T-cell (primary cell): Measurements from ENCODE around the gene RFXANK. TPM values are rescaled to one million over a fixed set of nuclear protein-coding genes. Genes with fewer than 3 reads are reported as not detected.
"Not testable (repeated sequence)": the region's sequence is repeated elsewhere in the genome, so short reads cannot be mapped to it uniquely, and the experiment has no call there.

Source experiments
- ATAC-seq, 4 experiments: fragments of 200-7000 bp in 3 of 4; fragments of 150-1000 bp in 1 of 4; cut with Tn5 transposase; replicated peaks in 1 of 4; 1 replicate in 3 of 4; 2 replicates in 1 of 4; pipeline ENCODE4 v1.10.0; 2021; ENCODE audit warnings: moderate library complexity in 3 of 4, mild to moderate bottlenecking in 2 of 4, moderate number of reproducible peaks in 1 of 4
- CTCF ChIA-PET, 2 donors: fragments of 300-600 bp; sonication (Branson Sonifier 250); formaldehyde crosslinking; loops; one replicate each; lab custom pipeline; 2022; ENCODE audit warnings: antibody characterized with exemption in 2 of 2; lab: Charles Lee
- POLR2A ChIA-PET, 2 donors: fragments of 300-600 bp; sonication (Branson Sonifier 250); formaldehyde crosslinking; loops; one replicate each; lab custom pipeline; 2022; ENCODE audit warnings: antibody characterized with exemption in 2 of 2; lab: Charles Lee
- DNase-seq, 35 experiments: peaks; one replicate each; pipeline versions ENCODE4 v3.0.0 to v3.0.0-alpha.2; 2013 to 2023
- H3K27ac ChIP-seq: one replicate; pipeline ENCODE4 v1.5.1; 2013; ENCODE audit warnings: low read length
- H3K27me3 ChIP-seq, 2 experiments: replicated peaks in 1 of 2; 1 replicate in 1 of 2; 2 replicates in 1 of 2; pipeline versions ENCODE4 v1.6.1 to v1.7.0; 2013; ENCODE audit warnings: low read length in 1 of 2, mixed read lengths in 1 of 2; ENCODE audit not compliant: control insufficient read depth in 2 of 2, insufficient read depth in 2 of 2; ENCODE audit errors: extremely low read depth in 1 of 2
- H3K36me3 ChIP-seq, 2 donors: 1 replicate in 1 of 2; 2 replicates in 1 of 2; pipeline versions ENCODE4 v1.6.1 to v1.7.0; 2013; ENCODE audit warnings: low read length in 1 of 2; ENCODE audit not compliant: control insufficient read depth in 2 of 2, insufficient read depth in 1 of 2; ENCODE audit errors: extremely low read depth in 1 of 2
- H3K4me1 ChIP-seq, 2 experiments: 1 replicate in 1 of 2; 2 replicates in 1 of 2; pipeline versions ENCODE4 v1.6.1 to v1.7.0; 2013; ENCODE audit warnings: low read length in 2 of 2, mixed read lengths in 1 of 2; ENCODE audit not compliant: insufficient read depth in 2 of 2, control insufficient read depth in 1 of 2; ENCODE audit errors: extremely low read depth in 1 of 2
- H3K4me3 ChIP-seq, 2 donors: 1 replicate in 1 of 2; 2 replicates in 1 of 2; pipeline versions ENCODE4 v1.5.1 to v1.7.0; 2013; ENCODE audit warnings: mild to moderate bottlenecking in 2 of 2, low read length in 1 of 2, moderate library complexity in 1 of 2; ENCODE audit not compliant: control insufficient read depth in 1 of 2; ENCODE audit errors: extremely low read depth in 1 of 2
- H3K9me3 ChIP-seq: 2 replicates; pipeline ENCODE4 v1.7.0; 2013
- H3K27ac Mint-ChIP-seq, 2 donors: one replicate each; pipeline ENCODE4 v1.8.0; 2020 to 2021; ENCODE audit warnings: mild to moderate bottlenecking in 2 of 2, mixed read lengths in 2 of 2
- H3K27me3 Mint-ChIP-seq, 2 donors: one replicate each; pipeline ENCODE4 v1.8.0; 2021 to 2022; ENCODE audit warnings: mixed read lengths in 2 of 2
- H3K36me3 Mint-ChIP-seq: one replicate; pipeline ENCODE4 v1.8.0; 2021; ENCODE audit warnings: mixed read lengths
- H3K4me1 Mint-ChIP-seq, 3 donors: one replicate each; pipeline ENCODE4 v1.8.0; 2020 to 2022; ENCODE audit warnings: mixed read lengths in 3 of 3, mild to moderate bottlenecking in 1 of 3
- H3K4me3 Mint-ChIP-seq, 3 donors: one replicate each; pipeline ENCODE4 v1.8.0; 2020 to 2022; ENCODE audit warnings: mild to moderate bottlenecking in 3 of 3, mixed read lengths in 3 of 3, moderate library complexity in 3 of 3
- H3K9me3 Mint-ChIP-seq, 3 donors: one replicate each; pipeline ENCODE4 v1.8.0; 2020 to 2022; ENCODE audit warnings: mixed read lengths in 3 of 3
- WGBS: methylation state at CpG from one replicate; pipeline ENCODE4 v1.1.5; 2013; ENCODE audit warnings: missing lambda C conversion rate; ENCODE audit not compliant: insufficient coverage; 5-methylcytosine and 5-hydroxymethylcytosine counted together
- total RNA-seq, 35 experiments: library from RNA in 6 of 35; stranded (reverse) in 6 of 35; fragments of 120-200 nt in 1 of 35; gene quantifications; one replicate each; pipeline versions ENCODE4 v1.2.1 to v1.2.4 and lab custom pipeline; 2013 to 2026

The RFXANK gene
- total RNA-seq, 5 donors from 2014 or later (not counting 1 experiment from before 2014, with no cell fraction given) = 63.8 to 92.8 (median 85.4) TPM

DNA sequence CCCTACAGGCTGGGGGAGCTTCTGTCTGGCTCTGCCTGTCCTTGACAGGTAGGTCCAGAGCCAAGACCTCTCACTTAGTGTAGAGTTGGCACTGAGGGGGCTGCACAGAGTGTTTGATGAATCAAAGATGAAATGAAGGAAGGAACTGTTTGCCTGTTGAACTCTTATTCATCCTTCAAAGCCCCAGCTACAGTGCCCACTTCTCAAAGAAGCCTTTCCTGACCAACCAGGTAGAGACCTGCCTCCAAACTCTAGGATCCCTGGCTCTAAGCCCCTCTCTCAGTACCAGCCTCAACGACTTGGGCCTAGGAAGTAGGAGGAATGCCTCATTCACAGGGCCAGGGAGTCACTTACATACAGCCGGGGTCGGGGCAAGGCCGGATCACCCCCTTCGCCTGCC, 44.7 kb upstream of the RFXANK start:
- Histone ChIP-seq H3K36me3 (peaks cover 8 to 12% of the 10 kb centered on the region in 2 donors), H3K4me3 (no peak overlapping the region), H3K27me3 (no peaks in the 10 kb centered on the region), H3K9me3 (no peaks in the 10 kb centered on the region), H3K27ac (no peak overlapping the region), H3K4me1 (peaks cover 0 to 9% of the 10 kb centered on the region in 2 experiments)
- H3K27me3 Mint-ChIP-seq = no peaks in the 10 kb centered on the region
- H3K9me3 Mint-ChIP-seq = no peaks in the 10 kb centered on the region
- no peak overlapping the region for H3K4me3 Mint-ChIP-seq
- H3K4me1 Mint-ChIP-seq = peaks cover 0 to 2% (median 0%) of the 10 kb centered on the region in 3 donors
- H3K36me3 Mint-ChIP-seq = peaks cover 8% of the 10 kb centered on the region
- WGBS = 100% methylated on average over 4 of the region's 5 CpGs
- no peak overlapping the region for H3K27ac Mint-ChIP-seq
- ATAC-seq (no peak), DNase-seq (no peak)
- ChIA-PET CTCF (interaction anchor here (1.2 to 1.5 kb wide), 3 partner anchors 27 to 83 kb away, joined by 3 to 4 read pairs (median 4); no protein-coding TSS in a partner anchor), POLR2A (interaction anchor here in 1 of 2 donors (0.7 kb wide), 1 partner anchor 1035 kb away, joined by 4 read pairs; no protein-coding TSS in a partner anchor)

GRCh38 chr19:19148504-19148903, 43.6 kb upstream of the RFXANK start:
- H3K27me3 Mint-ChIP-seq, H3K36me3 Mint-ChIP-seq, H3K4me3 ChIP-seq, DNase-seq, H3K9me3 Mint-ChIP-seq, H3K27ac Mint-ChIP-seq, H3K27me3 ChIP-seq, H3K4me3 Mint-ChIP-seq, H3K27ac ChIP-seq, H3K4me1 ChIP-seq, H3K9me3 ChIP-seq, ATAC-seq, H3K4me1 Mint-ChIP-seq, POLR2A ChIA-PET: not testable (repeated sequence)
- CTCF ChIA-PET = interaction anchor here in 1 of 2 donors (1.2 kb wide), 1 partner anchor 32 kb away, joined by 3 read pairs; no protein-coding TSS in a partner anchor
- 100% methylated on average over 2 of the region's 8 CpGs for whole genome bisulfite sequencing
- peaks cover 8 to 12% of the 10 kb centered on the region in 2 donors for H3K36me3 ChIP-seq

DNA sequence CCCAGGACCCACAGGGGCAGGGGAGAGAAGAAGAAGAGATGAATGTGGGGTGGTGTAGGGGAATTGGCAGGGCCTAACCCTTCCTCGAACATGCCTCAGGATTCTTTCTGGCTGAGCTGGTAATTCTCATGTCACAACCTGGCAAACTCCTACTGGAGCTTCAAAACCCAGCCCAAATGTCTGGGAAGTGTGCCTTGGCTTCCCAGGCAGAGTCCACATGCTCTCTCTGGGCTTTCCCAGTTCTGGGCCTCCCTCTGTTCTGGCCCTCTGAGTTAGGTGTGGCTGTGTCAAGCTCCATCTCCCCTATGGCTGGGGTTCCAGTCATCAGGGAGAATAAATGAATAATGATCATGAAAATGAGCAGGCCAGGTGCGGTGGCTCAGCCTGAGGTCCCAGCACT, 42.6 kb upstream of the RFXANK start:
- H3K4me1 ChIP-seq = peaks cover 0 to 9% of the 10 kb centered on the region in 2 experiments
- ChIA-PET CTCF (no interaction called here), POLR2A (interaction anchor here in 1 of 2 donors (0.6 kb wide), 1 partner anchor 656 kb away, joined by 4 read pairs; no protein-coding TSS in a partner anchor)
- H3K27ac ChIP-seq = no peak overlapping the region
- H3K4me1 Mint-ChIP-seq = peaks cover 0 to 2% (median 0%) of the 10 kb centered on the region in 3 donors
- H3K4me3 Mint-ChIP-seq = no peak overlapping the region
- H3K27ac Mint-ChIP-seq = no peak overlapping the region
- H3K9me3 Mint-ChIP-seq = no peaks in the 10 kb centered on the region
- peaks cover 8% of the 10 kb centered on the region for H3K36me3 Mint-ChIP-seq
- H3K27me3 Mint-ChIP-seq = no peaks in the 10 kb centered on the region
- H3K27me3 ChIP-seq = no peaks in the 10 kb centered on the region
- DNase-seq (no peak), ATAC-seq (no peak)
- no peak overlapping the region for H3K4me3 ChIP-seq
- H3K9me3 ChIP-seq = no peaks in the 10 kb centered on the region
- H3K36me3 ChIP-seq = peaks cover 8 to 12% of the 10 kb centered on the region in 2 donors
- WGBS = 100% methylated on average over 1 of the region's 2 CpGs

GRCh38 chr19:19151418-19151817, 40.6 kb upstream of the RFXANK start:
- no peak for ATAC-seq
- no peaks in the 10 kb centered on the region for H3K27me3 Mint-ChIP-seq
- peaks cover 13 to 15% of the 10 kb centered on the region in 2 donors for H3K36me3 ChIP-seq

DNA sequence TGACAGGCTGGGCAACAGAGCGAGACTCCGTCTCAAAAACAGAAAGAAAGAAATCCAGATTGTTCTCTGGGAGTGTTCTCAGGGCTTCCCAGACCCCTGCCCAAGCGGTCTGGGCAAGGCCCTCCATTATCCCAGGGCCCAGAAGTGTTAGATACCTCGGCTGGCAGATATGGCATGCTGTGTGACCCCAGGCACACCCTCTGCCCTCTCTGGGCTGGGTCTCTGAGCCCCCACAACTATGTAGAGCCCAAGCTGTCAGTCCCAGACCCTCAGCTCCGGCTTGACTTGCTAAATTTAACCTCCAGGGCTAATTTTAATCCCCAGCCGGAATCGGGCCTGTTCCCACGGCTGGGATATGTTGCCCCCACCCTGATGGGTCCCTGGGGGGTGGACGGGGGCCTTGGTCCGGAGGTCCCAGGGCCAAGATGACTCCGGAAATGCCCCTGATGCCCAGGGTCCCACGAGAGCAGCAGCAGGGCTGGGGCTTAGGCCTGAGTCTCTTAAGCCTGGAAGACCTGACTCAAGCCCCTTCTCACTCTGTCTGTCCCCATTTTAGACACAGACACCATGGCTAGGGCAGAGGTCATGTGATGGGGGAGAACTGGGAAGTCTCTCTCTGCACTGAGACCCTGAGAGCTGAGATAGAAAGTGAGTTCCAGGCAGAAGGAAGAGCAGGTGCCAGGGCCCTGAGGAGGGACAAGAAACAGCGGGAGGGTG, 39.2 kb upstream of the RFXANK start:
- no peak for ATAC-seq
- H3K4me3 Mint-ChIP-seq = no peak overlapping the region
- no peak for DNase-seq
- Histone ChIP-seq H3K4me1 (no peaks in the 10 kb centered on the region), H3K4me3 (no peak overlapping the region), H3K27me3 (no peaks in the 10 kb centered on the region), H3K9me3 (no peaks in the 10 kb centered on the region), H3K27ac (no peak overlapping the region), H3K36me3 (peaks cover 12% of the 10 kb centered on the region in 2 donors)
- no peaks in the 10 kb centered on the region for H3K27me3 Mint-ChIP-seq
- peaks cover 21% of the 10 kb centered on the region for H3K36me3 Mint-ChIP-seq
- no peaks in the 10 kb centered on the region for H3K9me3 Mint-ChIP-seq
- H3K4me1 Mint-ChIP-seq = no peaks in the 10 kb centered on the region
- no peak overlapping the region for H3K27ac Mint-ChIP-seq
- 82% methylated on average over 12 of the region's 13 CpGs for WGBS
- ChIA-PET CTCF (interaction anchor here in 1 of 2 donors (0.6 kb wide), 1 partner anchor 180 kb away, joined by 5 read pairs; no protein-coding TSS in a partner anchor), POLR2A (no interaction called here)

More at GRCh38 chr19:19151418-19151817, 40.6 kb upstream of the RFXANK start:
- Mint-ChIP-seq H3K4me3 (no peak overlapping the region), H3K9me3 (no peaks in the 10 kb centered on the region), H3K27ac (no peak overlapping the region), H3K36me3 (peaks cover 20% of the 10 kb centered on the region), H3K4me1 (no peaks in the 10 kb centered on the region)
- H3K4me1 ChIP-seq = peaks cover 0 to under 1% of the 10 kb centered on the region in 2 experiments
- H3K4me3 ChIP-seq = no peak overlapping the region
- H3K27ac ChIP-seq = no peak overlapping the region
- no peaks in the 10 kb centered on the region for H3K27me3 ChIP-seq
- 82% methylated on average over 5 of the region's 11 CpGs for WGBS
- ChIA-PET CTCF (no interaction called here), POLR2A (no interaction called here)
- no peak for DNase-seq
- H3K9me3 ChIP-seq = no peaks in the 10 kb centered on the region

DNA sequence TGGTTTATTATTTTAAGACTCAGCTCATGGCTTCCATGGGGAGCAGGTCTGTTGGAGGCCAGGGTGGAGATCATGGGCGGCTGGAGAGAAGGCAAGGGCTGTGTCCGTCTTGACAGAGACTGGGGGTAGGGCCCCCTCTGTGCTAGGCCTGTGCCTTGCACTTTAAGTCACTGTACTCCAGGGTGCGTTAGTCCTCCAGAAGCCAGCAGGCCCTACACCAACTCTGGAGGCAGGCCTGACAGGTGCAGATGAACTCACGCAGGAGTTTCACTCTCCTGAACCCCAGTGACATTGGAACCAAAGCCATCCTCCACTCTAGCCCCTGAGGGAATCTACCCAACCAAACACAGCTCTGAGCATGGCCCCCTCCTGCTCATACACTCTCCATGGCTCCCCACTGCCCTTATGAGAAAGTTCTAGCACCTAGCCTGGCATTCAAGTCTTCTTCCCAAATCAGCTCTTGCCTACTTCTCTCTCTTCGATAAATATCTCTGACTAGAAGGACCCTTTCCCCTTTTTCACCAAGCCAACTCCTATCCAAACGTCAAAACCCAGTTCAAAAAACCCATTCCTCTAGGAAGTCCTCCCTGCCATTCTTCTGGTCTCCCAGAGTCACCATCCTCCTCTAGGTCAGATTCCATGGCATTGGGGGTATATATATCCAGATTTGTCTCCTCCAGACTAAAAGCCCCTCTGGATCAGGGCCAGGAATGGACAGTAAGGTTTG, 37.1 kb upstream of the RFXANK start:
- H3K4me3 Mint-ChIP-seq = no peak overlapping the region
- H3K27ac ChIP-seq = no peak overlapping the region
- H3K36me3 Mint-ChIP-seq = peaks cover 23% of the 10 kb centered on the region
- H3K27ac Mint-ChIP-seq = no peak overlapping the region
- H3K4me3 ChIP-seq = no peak overlapping the region
- no peaks in the 10 kb centered on the region for H3K27me3 Mint-ChIP-seq
- H3K36me3 ChIP-seq = peaks cover 3 to 4% of the 10 kb centered on the region in 2 donors
- no peaks in the 10 kb centered on the region for H3K4me1 Mint-ChIP-seq
- ChIA-PET CTCF (interaction anchor here in 1 of 2 donors (0.6 kb wide), 1 partner anchor 84 kb away, joined by 3 read pairs; no protein-coding TSS in a partner anchor), POLR2A (no interaction called here)
- no peaks in the 10 kb centered on the region for H3K27me3 ChIP-seq
- no peaks in the 10 kb centered on the region for H3K9me3 ChIP-seq
- no peaks in the 10 kb centered on the region for H3K9me3 Mint-ChIP-seq
- WGBS = 100% methylated on average over 3 of the region's 6 CpGs
- no peaks in the 10 kb centered on the region for H3K4me1 ChIP-seq
- DNase-seq = no peak
- no peak for ATAC-seq
